HEK293 (cell line): Measurements from ENCODE around the gene CLIP4.
A peak's percentile ranks its signal among the peaks of the same experiment; 100 is the strongest.

Experiments
- CTCF ChIA-PET: fragments of 350-600 bp; formaldehyde crosslinking; extraction: SDS; loops from one replicate; lab custom pipeline; 2021; ENCODE audit warnings: antibody characterized with exemption; lab: Yijun Ruan, JAX
- POLR2A ChIA-PET: fragments of 300-600 bp; formaldehyde crosslinking; extraction: SDS; loops from one replicate; lab custom pipeline; 2020; ENCODE audit warnings: antibody characterized with exemption, inconsistent platforms; lab: Yijun Ruan, JAX
- H3K27ac ChIP-seq: fragments of 200-500 bp; sonication (Bioruptor generic); 2 replicates; pipeline ENCODE4 v1.5.1; 2014; ENCODE audit warnings: low read depth, low read length, control low read depth, inconsistent platforms; ENCODE audit errors: extremely low read depth
- H3K36me3 ChIP-seq, 2 experiments: fragments of 200-500 bp in 1 of 2; sonication (Bioruptor generic) in 1 of 2; 1 replicate in 1 of 2; 2 replicates in 1 of 2; pipeline ENCODE4 v1.5.1; 2014 to 2017; ENCODE audit warnings: inconsistent platforms in 2 of 2, low read length in 2 of 2; ENCODE audit not compliant: control insufficient read depth in 2 of 2, insufficient read depth in 1 of 2
- H3K4me1 ChIP-seq: fragments of 200-500 bp; sonication (Bioruptor generic); 2 replicates; pipeline ENCODE4 v1.5.1; 2014; ENCODE audit warnings: mild to moderate bottlenecking, low read length, inconsistent platforms; ENCODE audit not compliant: control insufficient read depth, insufficient read depth
- H3K4me3 ChIP-seq: 2 replicates; pipeline ENCODE4 v1.5.1; 2011; ENCODE audit warnings: low read depth, mild to moderate bottlenecking, control low read depth, low read length, moderate library complexity
- H3K9me3 ChIP-seq: fragments of 200-500 bp; sonication (Bioruptor generic); 2 replicates; pipeline ENCODE4 v1.5.1; 2014; ENCODE audit warnings: low read depth, low read length, inconsistent platforms; ENCODE audit not compliant: control insufficient read depth, insufficient read depth
- GFI1B ChIP-seq: fragments of 450-650 bp; formaldehyde crosslinking; IDR thresholded peaks from 2 replicates; pipeline ENCODE4 v1.5.1; 2016; ENCODE audit warnings: missing biosample characterization, missing genetic modification characterization
- KLF10 ChIP-seq: fragments of 450-650 bp; IDR thresholded peaks from 2 replicates; pipeline ENCODE4 v1.5.1; 2018; ENCODE audit warnings: missing biosample characterization, mild to moderate bottlenecking, missing genetic modification characterization
- KLF8 ChIP-seq: fragments of 450-650 bp; formaldehyde crosslinking; IDR thresholded peaks from 2 replicates; pipeline ENCODE4 v1.5.1; 2016; ENCODE audit warnings: missing biosample characterization, missing genetic modification characterization
- SALL2 ChIP-seq: fragments of 450-650 bp; formaldehyde crosslinking; IDR thresholded peaks from 2 replicates; pipeline ENCODE4 v1.5.0; 2017; ENCODE audit warnings: missing biosample characterization, mild to moderate bottlenecking, missing genetic modification characterization, borderline replicate concordance
- YY2 ChIP-seq: fragments of 450-650 bp; formaldehyde crosslinking; IDR thresholded peaks from 2 replicates; pipeline ENCODE4 v1.5.1; 2016; ENCODE audit warnings: missing biosample characterization, missing genetic modification characterization
- ZFHX2 ChIP-seq: fragments of 450-650 bp; formaldehyde crosslinking; conservative IDR thresholded peaks from 2 replicates; pipeline ENCODE4 v1.5.1; 2016; ENCODE audit warnings: missing biosample characterization, missing genetic modification characterization
- ZFP41 ChIP-seq: fragments of 450-650 bp; formaldehyde crosslinking; IDR thresholded peaks from 2 replicates; pipeline ENCODE4 v1.5.1; 2016; ENCODE audit warnings: missing biosample characterization, missing genetic modification characterization, borderline replicate concordance
- ZNF112 ChIP-seq: fragments of 450-650 bp; formaldehyde crosslinking; IDR thresholded peaks from 2 replicates; pipeline ENCODE4 v1.5.0; 2017; ENCODE audit warnings: missing biosample characterization, missing genetic modification characterization
- ZNF114 ChIP-seq: fragments of 450-650 bp; formaldehyde crosslinking; IDR thresholded peaks from 2 replicates; pipeline ENCODE4 v1.5.0; 2017; ENCODE audit warnings: missing biosample characterization, missing genetic modification characterization
- ZNF121 ChIP-seq: fragments of 450-650 bp; formaldehyde crosslinking; IDR thresholded peaks from 2 replicates; pipeline ENCODE4 v1.5.1; 2016; ENCODE audit warnings: missing biosample characterization, missing genetic modification characterization
- ZNF133 ChIP-seq: fragments of 450-650 bp; formaldehyde crosslinking; IDR thresholded peaks from 2 replicates; pipeline ENCODE4 v1.5.1; 2016; ENCODE audit warnings: missing biosample characterization, missing genetic modification characterization
- ZNF140 ChIP-seq: fragments of 450-650 bp; formaldehyde crosslinking; IDR thresholded peaks from 2 replicates; pipeline ENCODE4 v1.5.1; 2016; ENCODE audit warnings: missing biosample characterization, missing genetic modification characterization
- ZNF202 ChIP-seq: fragments of 450-650 bp; formaldehyde crosslinking; IDR thresholded peaks from 2 replicates; pipeline ENCODE4 v1.5.1; 2016; ENCODE audit warnings: missing biosample characterization, missing genetic modification characterization, borderline replicate concordance
- ZNF211 ChIP-seq: fragments of 450-650 bp; formaldehyde crosslinking; IDR thresholded peaks from 2 replicates; pipeline ENCODE4 v1.5.1; 2016; ENCODE audit warnings: low read depth, missing biosample characterization, missing genetic modification characterization
- ZNF274 ChIP-seq, 2 experiments: fragments of 200-500 bp in 1 of 2; fragments of 450-650 bp in 1 of 2; sonication (Bioruptor generic) in 1 of 2; formaldehyde crosslinking in 1 of 2; IDR thresholded peaks; 2 replicates each; pipeline versions ENCODE4 v1.5.1 to v1.6.1; 2014 to 2016; ENCODE audit warnings: borderline replicate concordance in 1 of 2, inconsistent platforms in 1 of 2, low read length in 1 of 2, missing biosample characterization in 1 of 2, missing genetic modification characterization in 1 of 2
- ZNF341 ChIP-seq: fragments of 450-650 bp; formaldehyde crosslinking; IDR thresholded peaks from 2 replicates; pipeline ENCODE4; 2016; ENCODE audit warnings: low read depth, missing biosample characterization, missing genetic modification characterization
- ZNF350 ChIP-seq: fragments of 450-650 bp; formaldehyde crosslinking; IDR thresholded peaks from 2 replicates; pipeline ENCODE4 v1.5.0; 2017; ENCODE audit warnings: missing biosample characterization, mild to moderate bottlenecking, missing genetic modification characterization
- ZNF366 ChIP-seq: fragments of 450-650 bp; formaldehyde crosslinking; conservative IDR thresholded peaks from 2 replicates; pipeline ENCODE4 v1.5.1; 2016; ENCODE audit warnings: missing biosample characterization, missing genetic modification characterization
- ZNF394 ChIP-seq: fragments of 450-650 bp; formaldehyde crosslinking; IDR thresholded peaks from 2 replicates; pipeline ENCODE4 v1.5.1; 2016; ENCODE audit warnings: missing biosample characterization, missing genetic modification characterization, mild to moderate bottlenecking, moderate library complexity, borderline replicate concordance
- ZNF621 ChIP-seq: fragments of 450-650 bp; formaldehyde crosslinking; IDR thresholded peaks from 2 replicates; pipeline ENCODE4 v1.5.1; 2017; ENCODE audit warnings: missing biosample characterization, missing genetic modification characterization
- ZNF623 ChIP-seq: fragments of 450-650 bp; formaldehyde crosslinking; IDR thresholded peaks from 2 replicates; pipeline ENCODE4 v1.5.1; 2016; ENCODE audit warnings: missing biosample characterization, missing genetic modification characterization
- ZNF670 ChIP-seq: fragments of 450-650 bp; formaldehyde crosslinking; IDR thresholded peaks from 2 replicates; pipeline ENCODE4 v1.5.1; 2016; ENCODE audit warnings: missing biosample characterization, missing genetic modification characterization, low read depth
- ZNF776 ChIP-seq: fragments of 450-650 bp; formaldehyde crosslinking; IDR thresholded peaks from 2 replicates; pipeline ENCODE4 v1.5.0; 2017; ENCODE audit warnings: missing biosample characterization, missing genetic modification characterization, borderline replicate concordance
- ZNF830 ChIP-seq: fragments of 450-650 bp; IDR thresholded peaks from 2 replicates; pipeline ENCODE4 v1.5.0; 2018; ENCODE audit warnings: missing biosample characterization, missing genetic modification characterization, low read depth, mild to moderate bottlenecking, moderate library complexity
- ZSCAN30 ChIP-seq: fragments of 450-650 bp; IDR thresholded peaks from 2 replicates; pipeline ENCODE4 v1.5.1; 2018; ENCODE audit warnings: missing biosample characterization, mild to moderate bottlenecking, missing genetic modification characterization, moderate library complexity
- TF ChIP-seq, protein P1 (sequence below): fragments of 450-650 bp; formaldehyde crosslinking; IDR thresholded peaks from 2 replicates; pipeline ENCODE4 v1.5.1; 2017; ENCODE audit warnings: missing biosample characterization, missing genetic modification characterization
- TF ChIP-seq, protein P2 (sequence below): fragments of 450-650 bp; formaldehyde crosslinking; IDR thresholded peaks from 2 replicates; pipeline ENCODE4 v1.5.1; 2016; ENCODE audit warnings: missing biosample characterization, missing genetic modification characterization
- TF ChIP-seq, protein P3 (sequence below): fragments of 450-650 bp; formaldehyde crosslinking; IDR thresholded peaks from 2 replicates; pipeline ENCODE4 v1.5.1; 2016; ENCODE audit warnings: missing biosample characterization, missing genetic modification characterization

The CLIP4 gene

DNA sequence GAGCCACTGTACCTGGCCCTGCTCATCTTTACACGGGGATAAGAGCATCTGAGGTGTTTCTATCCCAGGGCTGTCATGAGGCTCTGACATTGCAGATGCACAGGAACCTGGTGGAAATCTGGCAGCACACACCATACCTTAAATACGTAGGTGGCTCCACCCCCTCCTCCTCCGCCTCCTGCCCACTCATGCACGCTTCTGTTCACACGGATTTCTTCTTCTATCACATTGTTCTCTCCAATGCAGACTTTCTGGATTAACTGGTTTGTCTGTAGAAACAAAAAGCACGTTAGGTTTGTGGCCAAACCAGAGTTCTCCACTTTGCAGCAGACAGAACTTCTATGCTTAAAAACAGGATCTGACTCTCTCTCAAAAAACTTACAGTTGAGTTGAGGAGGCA, 118.2 kb downstream of the CLIP4 start:
- CTCF ChIA-PET: interaction anchor here (0.9 kb wide), 1 partner anchor 272 kb away, joined by 4 read pairs; no protein-coding TSS in a partner anchor
- no peaks in the 10 kb centered on the region for H3K4me1 ChIP-seq

DNA sequence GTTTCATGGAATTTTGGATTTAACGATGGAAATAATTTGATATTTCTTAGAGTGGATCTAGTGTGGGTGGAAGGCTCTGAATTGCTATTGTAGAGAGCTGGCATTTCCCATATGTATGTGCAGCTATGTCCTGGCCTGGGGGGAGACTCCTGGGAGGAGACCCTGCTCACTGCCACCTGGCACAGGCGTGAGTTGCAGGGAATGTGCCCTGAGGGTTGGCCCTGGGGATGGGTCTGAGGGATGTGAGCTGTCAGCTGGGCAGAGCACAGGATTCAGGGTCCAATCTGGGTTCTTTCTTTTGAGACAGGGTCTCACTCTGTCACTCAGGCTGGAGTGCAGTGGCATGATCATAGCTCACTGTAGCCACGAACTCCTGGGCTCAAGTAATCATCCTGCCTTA, 120.2 kb downstream of the CLIP4 start:
- no peak overlapping the region for H3K27ac ChIP-seq
- no peaks in the 10 kb centered on the region for H3K4me1 ChIP-seq
- POLR2A ChIA-PET: no interaction called here
- H3K36me3 ChIP-seq: no peaks in the 10 kb centered on the region
- H3K4me3 ChIP-seq: no peak overlapping the region
- TF ChIP-seq ZNF114 (no peak), ZNF121 (tag by site-specific recombination) (no peak), ZNF366 (no peak), ZNF350 (tag by site-specific recombination) (no peak), KLF10 (tag by site-specific recombination) (no peak), ZNF623 (no peak), KLF8 (tag by site-specific recombination) (no peak), ZNF341 (tag by site-specific recombination) (no peak), YY2 (tag by site-specific recombination) (no peak), ZNF670 (tag by site-specific recombination) (no peak), ZNF211 (tag by site-specific recombination) (no peak), ZSCAN30 (tag by site-specific recombination) (no peak)
- TF ChIP-seq, protein P1, sequence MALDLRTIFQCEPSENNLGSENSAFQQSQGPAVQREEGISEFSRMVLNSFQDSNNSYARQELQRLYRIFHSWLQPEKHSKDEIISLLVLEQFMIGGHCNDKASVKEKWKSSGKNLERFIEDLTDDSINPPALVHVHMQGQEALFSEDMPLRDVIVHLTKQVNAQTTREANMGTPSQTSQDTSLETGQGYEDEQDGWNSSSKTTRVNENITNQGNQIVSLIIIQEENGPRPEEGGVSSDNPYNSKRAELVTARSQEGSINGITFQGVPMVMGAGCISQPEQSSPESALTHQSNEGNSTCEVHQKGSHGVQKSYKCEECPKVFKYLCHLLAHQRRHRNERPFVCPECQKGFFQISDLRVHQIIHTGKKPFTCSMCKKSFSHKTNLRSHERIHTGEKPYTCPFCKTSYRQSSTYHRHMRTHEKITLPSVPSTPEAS: no peak
- H3K9me3 ChIP-seq: no peaks in the 10 kb centered on the region
- CTCF ChIA-PET: interaction anchor here (0.9 kb wide), 1 partner anchor 276 kb away, joined by 3 read pairs; no protein-coding TSS in a partner anchor

More for the DNA sequence above, 118.2 kb downstream of the CLIP4 start:
- Histone ChIP-seq H3K36me3 (no peaks in the 10 kb centered on the region), H3K27ac (no peak overlapping the region), H3K9me3 (no peaks in the 10 kb centered on the region), H3K4me3 (no peak overlapping the region)
- POLR2A ChIA-PET: no interaction called here
- TF ChIP-seq ZNF830 (tag by site-specific recombination) (no peak), ZNF202 (tag by site-specific recombination) (no peak), GFI1B (tag by site-specific recombination) (no peak), ZFHX2 (0 out of 2 replicates have a peak, but pooled peaks have one; percentile 23), ZNF341 (tag by site-specific recombination) (no peak), KLF10 (tag by site-specific recombination) (no peak), ZNF133 (tag by site-specific recombination) (no peak), SALL2 (tag by site-specific recombination) (no peak)

DNA sequence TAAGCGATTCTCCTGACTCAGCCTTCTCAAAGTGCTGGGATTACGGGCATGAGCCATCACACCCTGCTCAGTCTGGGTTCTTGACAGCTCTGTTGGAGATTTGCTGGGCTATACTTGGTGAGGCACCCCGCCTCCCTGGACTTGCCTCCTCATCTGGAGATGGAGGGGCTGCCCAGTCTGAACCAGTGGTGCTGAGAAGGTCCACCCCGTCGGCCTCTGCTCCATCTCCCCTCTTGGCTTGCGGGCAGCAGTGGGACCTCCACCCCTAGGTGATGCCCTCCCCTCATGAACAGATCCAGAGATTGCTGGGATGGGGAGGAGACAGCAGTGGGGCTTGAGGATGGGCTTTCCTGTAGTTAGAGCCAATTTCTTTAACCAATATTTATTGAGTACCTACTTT, 120.9 kb downstream of the CLIP4 start:
- H3K4me1 ChIP-seq: no peaks in the 10 kb centered on the region
- H3K9me3 ChIP-seq: no peaks in the 10 kb centered on the region
- H3K36me3 ChIP-seq: no peaks in the 10 kb centered on the region
- H3K27ac ChIP-seq: no peak overlapping the region
- POLR2A ChIA-PET: no interaction called here
- H3K4me3 ChIP-seq: no peak overlapping the region
- CTCF ChIA-PET: interaction anchor here (0.9 kb wide), 1 partner anchor 277 kb away, joined by 3 read pairs; no protein-coding TSS in a partner anchor
- TF ChIP-seq ZFP41 (tag by site-specific recombination): no peak
- TF ChIP-seq ZNF140 (tag by site-specific recombination): no peak
- TF ChIP-seq ZNF621 (tag by site-specific recombination): no peak
- no peak for TF ChIP-seq ZNF274 (IDR thresholded peaks at IDR 0.05; ENCODE audit: low read length)
- no peak for TF ChIP-seq ZNF274 (tag by site-specific recombination; IDR thresholded peaks at IDR 0.05; ENCODE audit: borderline replicate concordance)
- no peak for TF ChIP-seq ZNF776 (tag by site-specific recombination)
- no peak for TF ChIP-seq KLF8 (tag by site-specific recombination)
- TF ChIP-seq, protein P2, sequence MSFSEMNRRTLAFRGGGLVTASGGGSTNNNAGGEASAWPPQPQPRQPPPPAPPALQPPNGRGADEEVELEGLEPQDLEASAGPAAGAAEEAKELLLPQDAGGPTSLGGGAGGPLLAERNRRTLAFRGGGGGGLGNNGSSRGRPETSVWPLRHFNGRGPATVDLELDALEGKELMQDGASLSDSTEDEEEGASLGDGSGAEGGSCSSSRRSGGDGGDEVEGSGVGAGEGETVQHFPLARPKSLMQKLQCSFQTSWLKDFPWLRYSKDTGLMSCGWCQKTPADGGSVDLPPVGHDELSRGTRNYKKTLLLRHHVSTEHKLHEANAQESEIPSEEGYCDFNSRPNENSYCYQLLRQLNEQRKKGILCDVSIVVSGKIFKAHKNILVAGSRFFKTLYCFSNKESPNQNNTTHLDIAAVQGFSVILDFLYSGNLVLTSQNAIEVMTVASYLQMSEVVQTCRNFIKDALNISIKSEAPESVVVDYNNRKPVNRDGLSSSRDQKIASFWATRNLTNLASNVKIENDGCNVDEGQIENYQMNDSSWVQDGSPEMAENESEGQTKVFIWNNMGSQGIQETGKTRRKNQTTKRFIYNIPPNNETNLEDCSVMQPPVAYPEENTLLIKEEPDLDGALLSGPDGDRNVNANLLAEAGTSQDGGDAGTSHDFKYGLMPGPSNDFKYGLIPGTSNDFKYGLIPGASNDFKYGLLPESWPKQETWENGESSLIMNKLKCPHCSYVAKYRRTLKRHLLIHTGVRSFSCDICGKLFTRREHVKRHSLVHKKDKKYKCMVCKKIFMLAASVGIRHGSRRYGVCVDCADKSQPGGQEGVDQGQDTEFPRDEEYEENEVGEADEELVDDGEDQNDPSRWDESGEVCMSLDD (tag by site-specific recombination): no peak
- TF ChIP-seq ZNF394 (tag by site-specific recombination): no peak
- TF ChIP-seq, protein P3, sequence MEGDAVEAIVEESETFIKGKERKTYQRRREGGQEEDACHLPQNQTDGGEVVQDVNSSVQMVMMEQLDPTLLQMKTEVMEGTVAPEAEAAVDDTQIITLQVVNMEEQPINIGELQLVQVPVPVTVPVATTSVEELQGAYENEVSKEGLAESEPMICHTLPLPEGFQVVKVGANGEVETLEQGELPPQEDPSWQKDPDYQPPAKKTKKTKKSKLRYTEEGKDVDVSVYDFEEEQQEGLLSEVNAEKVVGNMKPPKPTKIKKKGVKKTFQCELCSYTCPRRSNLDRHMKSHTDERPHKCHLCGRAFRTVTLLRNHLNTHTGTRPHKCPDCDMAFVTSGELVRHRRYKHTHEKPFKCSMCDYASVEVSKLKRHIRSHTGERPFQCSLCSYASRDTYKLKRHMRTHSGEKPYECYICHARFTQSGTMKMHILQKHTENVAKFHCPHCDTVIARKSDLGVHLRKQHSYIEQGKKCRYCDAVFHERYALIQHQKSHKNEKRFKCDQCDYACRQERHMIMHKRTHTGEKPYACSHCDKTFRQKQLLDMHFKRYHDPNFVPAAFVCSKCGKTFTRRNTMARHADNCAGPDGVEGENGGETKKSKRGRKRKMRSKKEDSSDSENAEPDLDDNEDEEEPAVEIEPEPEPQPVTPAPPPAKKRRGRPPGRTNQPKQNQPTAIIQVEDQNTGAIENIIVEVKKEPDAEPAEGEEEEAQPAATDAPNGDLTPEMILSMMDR (tag by site-specific recombination): no peak
- TF ChIP-seq ZNF112 (tag by site-specific recombination): no peak
